NCI-H345 treated with DMSO at 0.1 percent for 48 hours (cell line): Measurements from ENCODE around the gene MST1.
A peak's percentile ranks its signal among the peaks of the same experiment; 100 is the strongest.

Source experiments
- DNase-seq: peaks from one replicate; lab custom pipeline; 2025; ENCODE audit not compliant: unreplicated experiment; lab: John Stamatoyannopoulos, UW

The MST1 gene

DNA sequence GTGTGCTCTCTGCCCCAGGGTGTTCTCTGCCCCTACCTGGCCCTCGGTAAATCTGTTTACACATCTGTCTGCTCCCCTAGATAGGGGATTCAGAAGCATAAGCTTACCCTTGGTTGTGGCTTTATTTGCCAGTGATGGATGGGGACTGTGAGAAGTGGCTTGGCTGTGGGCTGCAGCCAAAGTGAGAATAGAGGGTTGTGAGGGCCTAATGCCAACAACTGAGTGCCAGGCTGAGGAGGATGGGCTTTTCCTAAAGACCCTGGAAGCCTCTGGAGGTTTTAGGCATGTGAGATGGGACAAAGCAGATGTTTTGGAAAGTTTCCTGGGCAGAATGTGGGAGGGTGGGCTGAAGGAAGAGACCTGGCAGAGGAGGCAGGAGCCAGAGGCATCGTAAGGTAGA is 30.6 kb downstream of the MST1 start:
- DNase-seq: no peak

DNA sequence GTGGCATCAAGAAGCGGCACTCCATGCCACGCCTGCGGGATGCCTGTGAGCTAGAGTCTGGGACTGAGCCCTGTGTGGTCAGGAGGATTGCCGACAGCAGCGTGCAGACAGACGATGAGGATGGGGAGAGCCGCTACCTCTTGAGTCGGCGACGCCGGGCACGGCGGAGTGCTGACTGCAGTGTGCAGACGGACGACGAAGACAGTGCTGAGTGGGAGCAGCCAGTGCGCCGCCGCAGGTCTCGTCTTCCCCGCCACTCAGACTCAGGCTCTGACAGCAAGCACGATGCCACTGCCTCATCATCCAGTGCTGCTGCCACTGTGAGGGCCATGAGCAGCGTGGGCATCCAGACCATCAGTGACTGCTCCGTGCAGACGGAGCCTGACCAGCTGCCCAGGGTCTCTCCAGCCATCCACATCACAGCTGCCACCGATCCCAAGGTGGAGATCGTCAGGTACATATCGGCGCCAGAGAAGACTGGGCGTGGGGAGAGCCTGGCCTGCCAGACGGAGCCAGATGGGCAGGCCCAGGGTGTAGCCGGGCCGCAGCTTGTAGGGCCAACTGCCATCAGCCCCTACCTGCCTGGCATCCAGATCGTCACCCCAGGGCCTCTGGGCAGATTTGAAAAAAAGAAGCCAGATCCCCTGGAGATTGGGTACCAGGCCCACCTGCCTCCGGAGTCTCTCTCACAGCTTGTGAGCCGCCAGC is 31.9 kb downstream of the MST1 start:
- no peak for DNase-seq

GRCh38 chr3:49656541-49657112 is 32.6 kb downstream of the MST1 start:
- DNase-seq: no peak

- no peak for DNase-seq
These were observed 33.5 kb downstream of the MST1 start for GRCh38 chr3:49655731-49656285.

DNA sequence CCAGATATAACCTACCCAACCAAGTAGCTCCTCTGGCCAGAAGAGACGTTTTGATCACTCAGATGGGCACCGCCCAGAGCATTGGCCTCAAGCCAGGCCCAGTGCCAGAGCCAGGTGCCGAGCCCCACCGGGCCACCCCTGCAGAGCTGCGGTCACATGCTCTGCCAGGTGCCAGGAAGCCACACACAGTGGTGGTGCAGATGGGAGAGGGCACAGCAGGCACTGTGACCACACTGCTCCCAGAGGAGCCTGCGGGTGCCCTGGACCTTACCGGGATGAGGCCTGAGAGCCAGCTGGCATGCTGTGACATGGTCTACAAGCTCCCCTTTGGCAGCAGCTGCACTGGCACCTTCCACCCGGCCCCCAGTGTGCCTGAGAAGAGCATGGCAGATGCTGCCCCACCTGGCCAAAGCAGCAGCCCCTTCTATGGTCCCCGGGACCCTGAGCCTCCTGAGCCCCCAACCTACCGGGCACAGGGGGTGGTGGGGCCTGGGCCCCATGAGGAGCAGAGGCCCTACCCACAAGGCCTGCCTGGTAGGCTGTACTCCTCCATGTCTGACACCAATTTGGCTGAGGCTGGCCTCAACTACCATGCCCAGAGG is 34.2 kb downstream of the MST1 start:
- peak; percentile 56 for DNase-seq

- no peak for DNase-seq
These were observed 35.0 kb downstream of the MST1 start for GRCh38 chr3:49654176-49654825.

- no peak for DNase-seq
These were observed 35.7 kb downstream of the MST1 start for GRCh38 chr3:49653621-49654020.

DNA sequence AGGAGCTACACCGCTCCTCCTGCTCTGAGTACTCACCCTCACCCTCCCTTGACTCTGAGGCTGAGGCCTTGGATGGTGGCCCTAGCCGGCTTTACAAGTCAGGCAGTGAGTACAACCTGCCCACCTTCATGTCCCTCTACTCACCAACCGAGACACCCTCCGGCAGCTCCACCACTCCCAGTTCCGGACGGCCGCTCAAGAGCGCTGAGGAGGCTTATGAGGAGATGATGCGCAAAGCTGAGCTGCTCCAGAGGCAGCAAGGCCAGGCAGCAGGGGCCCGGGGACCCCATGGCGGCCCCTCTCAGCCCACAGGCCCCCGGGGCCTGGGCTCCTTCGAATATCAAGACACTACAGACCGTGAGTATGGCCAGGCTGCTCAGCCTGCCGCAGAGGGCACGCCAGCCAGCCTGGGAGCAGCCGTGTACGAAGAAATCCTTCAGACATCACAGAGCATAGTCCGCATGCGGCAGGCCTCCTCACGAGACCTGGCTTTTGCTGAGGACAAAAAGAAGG is 36.3 kb downstream of the MST1 start:
- no peak for DNase-seq

DNA sequence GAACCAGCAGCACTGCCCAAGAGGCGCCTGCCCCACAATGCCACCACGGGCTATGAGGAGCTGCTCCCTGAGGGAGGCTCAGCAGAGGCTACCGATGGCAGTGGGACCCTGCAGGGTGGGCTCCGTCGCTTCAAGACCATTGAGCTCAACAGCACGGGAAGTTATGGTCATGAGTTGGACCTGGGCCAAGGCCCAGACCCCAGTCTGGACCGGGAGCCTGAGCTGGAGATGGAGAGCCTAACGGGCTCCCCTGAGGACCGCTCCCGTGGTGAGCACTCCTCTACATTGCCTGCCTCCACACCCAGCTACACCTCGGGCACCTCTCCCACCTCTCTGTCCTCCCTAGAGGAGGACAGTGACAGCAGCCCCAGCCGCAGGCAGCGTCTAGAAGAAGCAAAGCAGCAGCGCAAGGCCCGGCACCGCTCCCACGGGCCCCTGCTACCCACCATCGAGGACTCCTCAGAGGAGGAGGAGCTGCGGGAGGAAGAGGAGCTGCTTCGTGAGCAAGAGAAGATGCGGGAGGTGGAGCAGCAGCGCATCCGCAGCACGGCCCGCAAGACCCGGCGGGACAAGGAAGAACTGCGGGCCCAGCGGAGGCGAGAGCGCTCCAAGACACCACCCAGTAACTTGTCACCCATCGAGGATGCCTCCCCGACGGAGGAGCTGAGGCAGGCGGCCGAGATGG is 36.9 kb downstream of the MST1 start:
- DNase-seq: no peak

- DNase-seq: no peak
These were observed 38.6 kb downstream of the MST1 start for GRCh38 chr3:49650637-49651036.

DNA sequence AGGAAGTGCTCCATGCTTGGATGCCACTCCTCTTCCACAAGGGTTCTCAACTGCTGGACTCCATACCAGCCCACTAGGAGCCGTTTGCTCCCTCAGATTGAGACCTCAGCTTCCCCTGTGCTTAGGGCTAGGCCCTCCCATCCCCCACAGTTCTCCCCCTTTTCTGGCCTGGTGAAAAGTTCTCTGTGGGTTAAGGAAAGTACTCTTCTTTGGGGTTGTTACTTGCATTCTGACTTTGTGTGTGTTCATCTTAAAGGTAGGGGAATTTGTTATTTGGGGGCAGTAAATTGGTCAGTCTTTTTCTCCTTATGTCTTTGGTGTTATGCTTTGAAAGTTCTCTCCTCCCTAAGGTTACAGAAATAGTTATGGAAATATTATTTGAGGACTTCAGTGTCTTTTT is 39.1 kb downstream of the MST1 start:
- DNase-seq: no peak

- DNase-seq: no peak
These were observed 39.7 kb downstream of the MST1 start for GRCh38 chr3:49649576-49649975.

GRCh38 chr3:49648354-49649019 is 40.8 kb downstream of the MST1 start:
- no peak for DNase-seq

DNA sequence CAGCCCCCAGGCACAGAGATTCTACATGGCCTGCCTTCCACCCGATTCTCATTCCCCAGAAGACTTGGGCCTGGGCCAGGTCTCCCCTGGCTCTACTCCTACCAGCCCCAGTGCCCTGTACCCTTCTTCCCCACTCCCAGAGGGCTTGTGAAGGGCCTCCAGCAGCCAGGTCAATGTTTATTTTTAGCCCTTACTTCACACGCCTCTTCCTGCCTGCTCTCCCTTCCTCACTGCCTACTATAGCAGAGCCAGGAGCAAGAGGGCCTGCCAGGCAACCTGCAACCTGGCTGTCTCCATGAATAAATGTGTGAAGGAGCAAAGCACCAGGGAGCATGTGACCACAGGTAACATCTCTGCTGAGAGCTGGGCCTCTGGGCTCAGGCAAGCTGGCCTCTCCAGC is 41.5 kb downstream of the MST1 start:
- no peak for DNase-seq

DNA sequence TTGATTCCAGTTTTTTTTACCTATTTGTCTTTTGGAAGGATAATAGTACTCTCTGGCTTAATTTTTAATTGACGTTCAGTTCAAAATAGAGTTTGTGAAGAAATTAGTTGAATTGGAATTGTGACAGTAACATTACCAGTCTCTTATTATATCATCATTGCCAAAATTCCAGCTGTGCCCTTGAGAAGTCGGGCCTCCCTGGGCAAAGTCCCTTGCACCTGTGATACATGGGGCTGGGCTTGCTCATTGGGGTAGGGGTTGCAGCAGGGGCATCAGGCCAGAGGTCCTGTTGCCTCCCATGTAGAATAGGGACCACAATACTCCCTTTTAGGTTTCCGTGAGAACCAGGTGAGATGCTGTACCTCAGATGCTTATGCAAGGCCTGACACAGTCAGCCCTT is 43.0 kb downstream of the MST1 start:
- DNase-seq: no peak

DNA sequence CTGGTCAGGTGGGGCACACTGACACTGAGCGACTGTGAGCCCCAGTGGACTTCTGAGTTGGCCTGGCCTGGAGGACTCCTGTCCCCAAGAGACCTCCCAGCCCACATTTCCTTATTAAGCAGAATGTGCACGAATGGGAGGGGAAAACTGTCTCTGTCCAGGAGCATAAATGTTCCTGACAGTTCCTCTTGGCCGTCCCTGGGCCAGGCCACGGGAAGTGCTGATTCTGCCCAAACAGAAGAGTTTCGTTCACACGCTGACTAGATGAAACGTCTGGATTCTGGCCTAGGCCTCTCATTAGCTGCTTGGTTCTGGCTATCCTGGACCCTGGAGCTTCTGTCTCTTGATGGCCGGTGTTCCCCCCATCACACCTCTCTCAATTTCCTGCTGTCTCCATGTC is 44.6 kb downstream of the MST1 start:
- no peak for DNase-seq

- DNase-seq: no peak
These were observed 46.5 kb downstream of the MST1 start for GRCh38 chr3:49642708-49643145.

GRCh38 chr3:49641921-49642707 is 47.2 kb downstream of the MST1 start:
- DNase-seq: no peak

DNA sequence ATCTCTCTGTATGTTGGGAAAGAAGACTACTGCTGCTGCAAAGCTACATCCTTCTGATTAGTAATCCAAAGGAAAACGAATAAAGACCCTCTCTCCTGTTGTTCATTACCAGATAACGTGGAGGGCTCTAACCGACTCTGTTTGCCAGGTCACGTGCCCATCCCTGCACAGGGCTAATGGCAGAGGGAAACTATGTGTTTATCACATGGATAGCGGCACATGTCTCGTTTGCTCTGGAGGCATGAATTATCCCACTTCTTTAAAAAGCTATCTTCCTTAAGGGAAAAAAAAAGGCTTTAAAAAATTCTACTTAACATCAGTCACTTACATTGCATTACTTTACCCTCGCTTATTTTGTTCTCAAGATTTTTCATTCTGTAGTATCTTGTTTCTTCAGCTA is 48.0 kb downstream of the MST1 start:
- no peak for DNase-seq

DNA sequence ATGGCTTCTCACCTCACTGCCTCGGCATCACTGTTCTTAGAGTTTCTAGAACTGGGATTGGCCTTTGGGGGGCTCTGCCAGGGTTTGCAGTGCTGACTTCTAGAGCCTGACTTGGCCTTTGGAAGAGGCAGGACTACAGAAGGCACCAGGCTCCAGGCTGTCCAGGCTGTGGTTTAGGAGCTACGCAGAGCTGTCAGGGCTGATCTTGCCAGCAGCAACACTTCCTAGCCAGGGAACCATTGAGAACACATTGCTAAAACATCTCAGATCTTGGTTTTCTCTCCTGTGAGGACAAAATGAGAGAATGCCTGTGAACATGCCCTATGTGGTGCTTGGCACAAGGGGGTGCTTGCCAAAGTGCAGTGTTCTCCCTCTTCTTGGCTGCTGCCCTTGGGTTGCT is 49.7 kb downstream of the MST1 start:
- no peak for DNase-seq
